T-helper 2 cell (primary cell): Measurements from ENCODE around the gene CXCL12.

Source experiments
- DNase-seq, 5 experiments: peaks; one replicate each; pipeline versions ENCODE4 v3.0.0 to v3.0.0-alpha.2; 2012 to 2022
- total RNA-seq, 2 donors: gene quantifications; one replicate each; lab custom pipeline; 2026; lab: John Stamatoyannopoulos, UW

CXCL12 gene
- 0 to 0.20 reads per million in 2 donors for total RNA-seq

DNA sequence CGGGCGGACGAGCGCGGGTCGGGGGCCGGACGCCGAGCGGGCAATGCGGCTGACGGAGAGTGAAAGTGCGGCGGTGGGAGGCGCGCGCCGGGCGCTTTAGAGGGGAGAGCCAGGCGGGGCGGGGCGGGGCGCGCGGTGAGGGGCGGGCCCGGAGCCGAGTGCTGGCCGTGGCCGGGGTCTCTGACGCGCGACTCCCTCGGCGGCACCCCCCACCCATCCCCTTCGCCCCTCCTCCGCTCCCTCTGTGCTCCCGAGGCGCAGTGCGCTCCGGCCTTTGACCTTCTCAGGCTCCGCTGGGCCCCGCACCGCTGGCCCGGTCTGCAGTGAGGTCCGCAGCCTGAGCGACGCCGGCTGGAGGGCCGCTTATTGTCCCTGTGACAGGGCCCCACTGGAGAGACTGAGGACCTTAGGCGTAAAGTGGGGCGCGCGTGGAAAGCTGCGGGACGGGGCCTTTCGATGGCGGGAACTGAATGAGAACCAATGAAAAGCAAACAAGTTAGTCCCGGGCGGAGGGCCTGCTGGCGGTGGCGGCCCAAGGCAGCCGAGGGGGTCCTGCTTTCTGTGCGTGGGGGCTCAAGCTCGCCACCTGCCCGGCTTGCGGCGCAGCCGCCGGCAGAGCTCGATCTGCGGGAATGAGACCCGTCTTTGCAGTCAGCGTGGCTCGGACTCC lies at the start of gene CXCL12:
Gene CXCL12, minus strand, starts transcription at position 72 of the 670 bp plus-strand sequence. CDS start 92 bp downstream, outside the sequence.
- DNase-seq = no peak

GRCh38 chr10:44427479-44427878 lies 42.6 kb upstream of the CXCL12 start:
- DNase-seq = no peak

DNA sequence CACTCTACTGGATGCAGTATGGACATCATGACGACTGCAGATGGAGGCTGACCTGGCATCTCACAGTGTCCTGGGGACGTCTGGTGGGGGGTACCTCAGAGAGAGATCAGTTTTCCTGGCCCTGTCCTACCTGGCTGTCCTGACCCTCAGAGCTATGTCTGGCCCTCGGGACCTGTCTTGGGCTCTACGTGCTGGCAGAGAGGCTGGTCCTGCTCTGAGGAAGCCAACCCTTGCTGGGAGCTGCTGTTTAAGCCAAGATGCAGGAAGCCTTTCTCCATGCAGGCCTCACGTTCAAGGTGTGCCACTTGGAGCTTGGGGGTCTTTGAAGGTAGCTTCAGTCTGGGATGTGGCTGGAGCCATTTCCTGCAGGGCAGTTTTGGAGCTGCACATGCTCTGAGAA lies 42.1 kb upstream of the CXCL12 start:
- DNase-seq = no peak

DNA sequence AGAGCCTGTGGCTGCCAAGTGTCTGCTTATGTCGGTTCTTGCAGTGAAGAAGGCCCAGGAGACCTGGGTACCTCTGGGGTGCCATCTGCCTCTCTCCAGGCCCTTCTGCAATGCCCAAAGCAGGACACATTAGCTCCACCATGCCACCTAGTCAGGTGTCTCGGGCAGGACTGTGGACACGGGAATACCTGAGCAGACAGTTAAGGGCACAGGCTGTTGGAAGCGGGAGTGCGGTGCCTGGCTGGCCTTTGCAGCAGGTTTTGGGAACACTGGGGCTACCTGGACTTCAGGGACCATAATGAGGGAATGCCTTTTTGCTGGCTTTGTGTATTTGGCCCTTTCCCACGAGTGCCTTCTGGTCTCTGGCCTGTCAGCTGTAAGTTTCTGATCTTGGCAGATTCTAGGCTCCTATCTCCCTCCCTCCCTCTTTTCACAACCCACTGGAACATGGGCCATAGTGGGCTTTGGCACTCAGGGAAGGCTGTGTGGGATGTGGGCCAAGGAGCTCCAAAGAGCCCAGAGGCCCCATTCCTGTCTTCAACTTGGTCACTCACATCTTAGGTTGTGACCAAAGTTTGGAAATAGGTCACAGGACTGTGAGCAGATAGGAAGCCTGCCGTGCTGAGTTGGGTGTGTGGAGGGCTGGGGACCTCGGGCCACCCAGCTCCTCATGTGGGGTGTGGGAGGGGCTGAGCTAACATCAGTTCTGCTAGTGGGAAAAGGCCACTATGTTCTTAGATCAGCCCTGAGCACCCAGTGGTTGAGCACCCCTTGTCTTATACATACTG lies 41.5 kb upstream of the CXCL12 start:
- no peak for DNase-seq

DNA sequence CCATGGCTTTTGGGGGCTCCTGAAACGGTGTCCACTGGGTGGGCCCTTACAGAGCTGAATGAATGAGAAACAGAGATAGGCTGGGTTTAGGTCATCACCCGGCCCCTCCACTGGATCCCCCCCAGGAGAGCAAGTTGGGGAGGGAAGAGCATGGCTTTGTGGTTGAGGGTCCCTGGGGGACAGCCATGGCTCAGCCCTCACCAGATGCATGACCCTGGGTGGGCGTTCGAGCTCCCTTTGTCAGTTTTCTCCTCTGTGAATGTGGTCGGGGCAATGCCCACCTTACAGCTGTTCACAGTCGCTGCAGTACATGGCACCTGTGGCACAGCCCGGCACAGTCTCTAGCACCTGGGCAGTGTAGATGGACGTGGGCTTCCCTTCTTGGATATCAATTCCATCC lies 40.6 kb upstream of the CXCL12 start:
- DNase-seq = no peak

DNA sequence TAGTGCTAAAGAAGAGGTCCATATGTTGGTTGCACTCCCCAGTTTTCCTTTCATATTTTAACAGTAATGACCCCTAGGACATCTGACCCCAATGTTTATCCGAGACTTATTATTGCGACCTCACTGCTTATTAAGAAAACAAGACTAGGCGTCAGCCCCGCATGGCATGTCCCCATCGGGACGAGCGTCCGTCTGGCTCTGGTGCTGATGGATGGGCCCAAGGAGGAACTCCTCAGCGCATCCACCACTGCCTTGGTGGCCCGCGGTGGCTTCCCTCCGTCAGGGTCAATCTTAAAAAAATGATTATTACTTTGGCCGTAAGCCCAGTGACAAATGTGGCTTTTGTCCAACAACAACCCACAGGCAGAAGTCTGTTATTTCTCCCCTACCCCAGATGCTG lies 40.1 kb upstream of the CXCL12 start:
- DNase-seq = no peak

DNA sequence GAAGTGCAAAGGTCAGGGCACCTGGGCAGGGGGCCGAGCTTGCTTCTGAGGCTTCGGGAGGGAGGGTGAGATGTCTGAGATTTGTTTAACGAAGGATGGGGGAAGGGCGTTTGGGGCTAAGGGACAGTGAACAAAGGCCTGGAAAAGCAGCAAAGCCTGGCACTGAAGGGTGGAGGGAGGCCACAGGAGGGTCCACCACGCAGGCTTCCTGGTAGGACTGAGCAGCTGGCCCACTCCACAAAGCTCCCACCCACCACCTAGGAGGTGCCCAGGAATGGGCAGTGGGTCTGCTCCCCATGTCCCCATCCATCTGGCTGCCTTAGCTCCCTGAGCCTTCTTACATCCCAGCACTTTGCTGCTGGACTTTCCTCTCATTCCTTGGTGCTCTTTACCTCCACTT lies 39.4 kb upstream of the CXCL12 start:
- no peak for DNase-seq

- no peak for DNase-seq
These were observed 37.7 kb upstream of the CXCL12 start for GRCh38 chr10:44422570-44423101.

- DNase-seq = no peak
These were observed 37.3 kb upstream of the CXCL12 start for GRCh38 chr10:44422153-44422552.

- DNase-seq = no peak
These were observed 35.1 kb upstream of the CXCL12 start for GRCh38 chr10:44419790-44420549.

DNA sequence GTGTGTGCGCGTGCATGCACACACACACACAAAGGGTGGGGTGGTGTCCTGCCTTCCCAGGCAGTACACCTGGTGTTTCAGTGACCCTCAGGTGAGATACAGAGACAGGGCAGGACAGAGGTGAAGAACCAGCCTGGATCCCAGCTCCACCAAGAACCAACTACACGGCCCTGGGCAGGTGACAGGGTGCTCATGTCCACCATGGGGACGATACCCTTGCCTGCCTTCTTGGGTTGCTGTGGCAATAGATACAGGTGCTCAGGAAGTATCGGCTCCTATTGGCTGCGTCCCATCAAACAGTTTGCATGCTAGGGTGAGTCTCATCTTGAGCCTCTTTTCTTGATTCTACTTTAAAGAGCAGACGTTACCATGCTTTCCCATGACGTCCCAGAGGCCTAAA lies 33.7 kb upstream of the CXCL12 start:
- no peak for DNase-seq

GRCh38 chr10:44417761-44418160 lies 32.9 kb upstream of the CXCL12 start:
- DNase-seq = no peak

- DNase-seq = no peak
These were observed 32.0 kb upstream of the CXCL12 start for GRCh38 chr10:44416936-44417335.

DNA sequence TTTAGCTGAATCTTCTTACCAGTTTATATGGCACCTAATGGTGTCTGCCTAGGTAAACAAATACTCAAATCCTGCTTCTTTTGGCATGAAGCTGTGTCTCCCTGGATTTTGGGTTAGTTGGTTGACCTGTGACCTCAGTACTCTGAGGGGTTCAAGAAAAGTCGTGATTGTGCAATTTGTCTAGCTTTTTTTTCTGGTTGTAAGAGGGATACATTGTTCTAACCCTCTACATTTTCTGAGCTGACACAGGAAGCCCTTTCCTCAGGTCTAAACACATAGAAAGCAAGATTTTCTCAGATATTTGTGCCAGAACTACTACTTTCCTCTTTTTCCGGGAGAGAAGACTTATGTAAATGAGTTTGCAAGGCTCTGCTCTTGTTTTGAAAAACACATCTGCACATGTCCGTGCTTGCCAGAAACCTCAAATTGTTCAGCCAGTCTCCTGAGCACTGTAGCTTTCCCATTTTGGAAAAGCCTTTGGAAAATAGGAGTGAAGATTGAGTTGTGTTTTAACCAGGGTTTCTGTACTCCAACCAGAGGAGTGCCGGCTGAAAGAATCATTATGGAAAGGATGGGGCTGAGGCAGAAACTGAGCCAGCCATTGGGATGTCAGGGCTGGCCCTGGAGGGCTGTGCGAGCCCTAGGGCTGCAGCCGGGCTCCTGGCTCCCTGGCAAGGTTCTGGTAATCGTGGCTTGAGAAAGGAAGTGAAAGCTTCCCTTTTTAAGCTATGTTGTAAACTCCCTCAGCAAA lies 31.3 kb upstream of the CXCL12 start:
- no peak for DNase-seq

- no peak for DNase-seq
These were observed 30.2 kb upstream of the CXCL12 start for GRCh38 chr10:44415121-44415520.

- no peak for DNase-seq
These were observed 28.5 kb upstream of the CXCL12 start for GRCh38 chr10:44413416-44413815.

GRCh38 chr10:44411251-44411650 lies 26.4 kb upstream of the CXCL12 start:
- DNase-seq = no peak

DNA sequence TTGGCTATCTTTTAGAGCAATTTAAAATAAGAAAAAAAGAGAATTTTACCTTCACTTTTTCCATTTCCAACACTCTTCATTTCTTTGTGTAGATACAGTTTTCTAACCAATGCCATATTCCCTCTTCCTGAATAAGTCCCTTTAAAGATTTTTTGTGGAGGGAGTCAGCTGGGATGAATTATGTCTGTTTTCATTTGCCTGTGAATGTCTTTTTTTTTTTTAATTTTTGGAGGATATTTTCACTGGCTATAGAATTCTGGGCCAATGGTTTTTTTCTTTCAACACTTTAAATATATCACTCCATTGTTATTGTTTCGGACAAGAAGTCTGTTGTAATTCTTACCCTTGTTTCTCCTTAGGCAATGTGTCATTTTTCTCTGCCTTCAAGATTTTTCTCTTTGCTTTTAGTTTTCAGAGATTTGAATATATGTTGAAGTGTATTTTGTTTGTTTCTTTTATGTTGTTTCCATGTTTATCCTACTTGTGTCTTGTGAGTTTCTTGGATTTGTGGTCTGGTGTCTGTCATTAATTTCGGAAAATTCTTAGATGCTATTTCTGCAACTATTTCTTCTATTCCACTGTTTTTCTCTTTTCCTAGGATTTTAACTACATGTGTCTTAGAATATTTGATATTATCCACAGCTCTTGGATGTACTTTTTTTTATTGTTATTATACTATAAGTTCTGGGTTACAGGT lies 20.0 kb upstream of the CXCL12 start:
- no peak for DNase-seq

- DNase-seq = no peak
These were observed 17.7 kb upstream of the CXCL12 start for GRCh38 chr10:44402465-44403195.

GRCh38 chr10:44400541-44400940 lies 15.6 kb upstream of the CXCL12 start:
- no peak for DNase-seq
